ENCODE results near the gene GBP2. TPM values are rescaled to one million over a fixed set of nuclear protein-coding genes. Genes with fewer than 3 reads are reported as not detected.

Gene GBP2
- total and polyA plus RNA-seq, 2 of the 4 experiments (the other 2 are of a cell fraction) = 8.2 to 17.7 TPM

DNA sequence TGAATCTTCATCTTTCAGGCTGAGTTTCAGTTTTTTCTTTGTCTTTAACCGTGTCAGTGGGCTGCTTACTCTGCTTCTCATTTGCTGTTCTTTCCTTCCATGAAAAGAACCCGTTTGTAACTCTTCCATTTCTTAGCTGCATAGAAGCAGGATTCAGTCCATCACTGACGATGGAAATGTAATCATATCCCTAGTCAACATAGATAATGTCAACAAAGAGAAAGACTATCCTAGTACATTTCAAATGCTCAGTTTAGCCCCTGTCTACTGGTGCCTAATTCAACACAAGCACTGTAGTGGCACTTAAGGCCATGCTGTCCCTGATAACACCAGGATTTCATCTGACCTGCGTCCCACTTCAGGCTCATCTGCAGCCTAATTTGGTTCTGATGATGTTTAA, 61.3 kb downstream of the GBP2 start:
- H3K14ac ChIP-seq (replicated peaks; ENCODE audit: low read depth, low read length) = peak overlapping the region; percentile 81
- H2BK15ac ChIP-seq (ENCODE audit: low read depth, low read length) = peak overlapping the region; percentile 90; the same call in 2 of the 3 replicates
- H4K5ac ChIP-seq (ENCODE audit: low read depth, low read length) = peak overlapping the region; percentile 91
- H2BK120ac ChIP-seq (ENCODE audit: low read depth, low read length) = peak overlapping the region; percentile 81
- WGBS, 2 experiments (ENCODE audit: extremely low coverage in 2 of 2, insufficient read length in 1 of 2) = 0% methylated on average over 1 of the region's 4 CpGs; no CpG with 5 or more reads in 1 of the 2 experiments
- H2BK20ac ChIP-seq (ENCODE audit: low read depth, low read length) = peak overlapping the region; percentile 70; the same call in 1 of the 2 replicates
- H3K9me3 ChIP-seq (ENCODE audit: control insufficient read depth, insufficient read depth, low read length) = no peaks in the 10 kb centered on the region
- peak overlapping the region; percentile 99 for H3K56ac ChIP-seq (ENCODE audit: extremely low read depth, insufficient read depth, low read length)
- in situ Hi-C loops (cut with MboI; ENCODE audit: low sequenced_read_pairs) = no loop called here
- dilution Hi-C loops (cut with HindIII; ENCODE audit: low sequenced_read_pairs, unreplicated experiment) = no loop called here
- peaks cover 6% of the 10 kb centered on the region for H3K36me3 ChIP-seq (ENCODE audit: control insufficient read depth, insufficient read depth, low read length)
- H3K4me3 ChIP-seq (ENCODE audit: insufficient read depth, low read depth, low read length) = peak overlapping the region; percentile 98
- H2AK9ac ChIP-seq (replicated peaks; ENCODE audit: low read depth, low read length, poor library complexity) = no peak overlapping the region
- H4K91ac ChIP-seq (ENCODE audit: insufficient read depth, low read depth, low read length) = peak overlapping the region; percentile 63
- intact Hi-C loops (cut with micrococcal nuclease) = loop anchor here (1.0 to 2.0 kb wide), 2 partner anchors 42 to 64 kb away; partner anchors contain the start of gene GBP3
- ChIA-PET POLR2A (ENCODE audit: unreplicated experiment) (interaction anchor here (0.9 to 1.2 kb wide), 6 partner anchors 8 to 80 kb away, joined by 3 to 6 read pairs (median 4); partner anchors contain the start of gene GBP2), CTCF (interaction anchor here (0.8 to 1.3 kb wide), 2 partner anchors 23 to 80 kb away, joined by 4 to 5 read pairs; no protein-coding TSS in a partner anchor)
- BruUV-seq (replicated peaks) = no TSS peak
- peak; percentile 16 for DNase-seq
- H3K9me1 ChIP-seq (ENCODE audit: insufficient read depth, low read length) = peaks cover 3% of the 10 kb centered on the region; the same call in 1 of the 2 replicates
- no peaks in the 10 kb centered on the region for H3K27me3 ChIP-seq (ENCODE audit: control insufficient read depth, insufficient read depth, low read length)
- H3K18ac ChIP-seq (ENCODE audit: low read depth, low read length) = peak overlapping the region; percentile 98
- peak; percentile 55 for ATAC-seq (ENCODE audit: low read depth)
- peaks cover 2 to 14% of the 10 kb centered on the region in 2 experiments; a peak in 2 of 4 replicates for H3K79me1 ChIP-seq (ENCODE audit: low read depth in 1 of 2, low read length in 2 of 2)
- H3K4ac ChIP-seq (ENCODE audit: low read depth, low read length) = peak overlapping the region; percentile 62
- peak overlapping the region; percentile 69 for H2AK5ac ChIP-seq (ENCODE audit: low read depth, low read length)
- TF ChIP-seq FOS (IDR thresholded peaks at IDR 0.05; ENCODE audit: low read depth, low read length) = no peak
- no peak for TF ChIP-seq MAFK (IDR thresholded peaks at IDR 0.05; ENCODE audit: low read depth, low read length)
- TF ChIP-seq USF2 (IDR thresholded peaks at IDR 0.05; ENCODE audit: low read depth, low read length) = no peak
- no peak for TF ChIP-seq ELK1 (IDR thresholded peaks at IDR 0.05; ENCODE audit: borderline replicate concordance, low read depth, low read length)
- TF ChIP-seq CHD1 (IDR thresholded peaks at IDR 0.05; ENCODE audit: low read depth, low read length) = no peak
- no peak for TF ChIP-seq POLR2A (IDR thresholded peaks at IDR 0.05; ENCODE audit: low read depth, low read length)
- TF ChIP-seq RFX5 (IDR thresholded peaks at IDR 0.05; ENCODE audit: low read depth, low read length) = no peak
- no peak for TF ChIP-seq SMC3 (IDR thresholded peaks at IDR 0.05; ENCODE audit: low read depth, low read length)
- TF ChIP-seq, protein P1, sequence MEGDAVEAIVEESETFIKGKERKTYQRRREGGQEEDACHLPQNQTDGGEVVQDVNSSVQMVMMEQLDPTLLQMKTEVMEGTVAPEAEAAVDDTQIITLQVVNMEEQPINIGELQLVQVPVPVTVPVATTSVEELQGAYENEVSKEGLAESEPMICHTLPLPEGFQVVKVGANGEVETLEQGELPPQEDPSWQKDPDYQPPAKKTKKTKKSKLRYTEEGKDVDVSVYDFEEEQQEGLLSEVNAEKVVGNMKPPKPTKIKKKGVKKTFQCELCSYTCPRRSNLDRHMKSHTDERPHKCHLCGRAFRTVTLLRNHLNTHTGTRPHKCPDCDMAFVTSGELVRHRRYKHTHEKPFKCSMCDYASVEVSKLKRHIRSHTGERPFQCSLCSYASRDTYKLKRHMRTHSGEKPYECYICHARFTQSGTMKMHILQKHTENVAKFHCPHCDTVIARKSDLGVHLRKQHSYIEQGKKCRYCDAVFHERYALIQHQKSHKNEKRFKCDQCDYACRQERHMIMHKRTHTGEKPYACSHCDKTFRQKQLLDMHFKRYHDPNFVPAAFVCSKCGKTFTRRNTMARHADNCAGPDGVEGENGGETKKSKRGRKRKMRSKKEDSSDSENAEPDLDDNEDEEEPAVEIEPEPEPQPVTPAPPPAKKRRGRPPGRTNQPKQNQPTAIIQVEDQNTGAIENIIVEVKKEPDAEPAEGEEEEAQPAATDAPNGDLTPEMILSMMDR (conservative IDR thresholded peaks at IDR 0.05; ENCODE audit: low read depth, low read length) = no peak
- TF ChIP-seq MXI1 (IDR thresholded peaks at IDR 0.05; ENCODE audit: borderline replicate concordance, low read depth, low read length) = no peak
- no peak for TF ChIP-seq BHLHE40 (IDR thresholded peaks at IDR 0.05; ENCODE audit: low read depth, low read length)
- TF ChIP-seq MAZ (IDR thresholded peaks at IDR 0.05; ENCODE audit: borderline replicate concordance, low read depth, low read length) = no peak
- no peak for TF ChIP-seq CEBPB (IDR thresholded peaks at IDR 0.05; ENCODE audit: low read depth, low read length)
- no peak for TF ChIP-seq NFE2L2 (IDR thresholded peaks at IDR 0.05; ENCODE audit: low read depth, low read length)
- TF ChIP-seq RAD21 (IDR thresholded peaks at IDR 0.05; ENCODE audit: low read length) = no peak
- no peak for TF ChIP-seq RCOR1 (IDR thresholded peaks at IDR 0.05; ENCODE audit: insufficient replicate concordance, low read length)
- peak overlapping the region; percentile 72 for H2AFZ ChIP-seq (replicated peaks; ENCODE audit: low read length, poor library complexity)
- H3K9ac ChIP-seq (ENCODE audit: low read depth, low read length) = peak overlapping the region; percentile 96
- peak overlapping the region; percentile 87 for H2BK5ac ChIP-seq (ENCODE audit: low read depth, low read length, poor library complexity, severe bottlenecking)
- peak overlapping the region; percentile 84 for H3K27ac ChIP-seq (ENCODE audit: insufficient read depth, low read length)
- peaks cover 5% of the 10 kb centered on the region for H3K4me1 ChIP-seq (ENCODE audit: control insufficient read depth, insufficient read depth, low read length)
- peak overlapping the region; percentile 99 for H3K4me2 ChIP-seq (ENCODE audit: low read depth, low read length)
- peak overlapping the region; percentile 75 to 78 for H4K8ac ChIP-seq (ENCODE audit: low read depth in 2 of 2, low read length in 2 of 2)
- H3K23ac ChIP-seq (ENCODE audit: low read depth, low read length) = peak overlapping the region; percentile 87
- no peaks in the 10 kb centered on the region for H4K20me1 ChIP-seq (ENCODE audit: insufficient read depth, low read length)

All from IMR-90 (cell line).